Smooth muscle cell (in vitro differentiated cells): ENCODE data around the gene RBM26. TPM values are rescaled to one million over a fixed set of nuclear protein-coding genes. Genes with fewer than 3 reads are reported as not detected.
A peak's percentile ranks its signal among the peaks of the same experiment; 100 is the strongest.

Source experiments
- DNase-seq: peaks from one replicate; lab custom pipeline; 2025; ENCODE audit not compliant: unreplicated experiment; lab: John Stamatoyannopoulos, UW
- H2AFZ ChIP-seq: fragments of 200-600 bp; sonication (generic); 2 replicates; pipeline ENCODE4 v1.6.0; 2016; ENCODE audit warnings: antibody characterized with exemption, low read depth, mild to moderate bottlenecking
- H3F3A ChIP-seq: fragments of 200-600 bp; sonication (generic); 2 replicates; pipeline ENCODE4 v1.6.0; 2017; ENCODE audit warnings: antibody characterized with exemption, low read depth
- H3K27ac ChIP-seq: fragments of 200-600 bp; sonication (generic); 2 replicates; pipeline ENCODE4 v1.5.1; 2016; ENCODE audit warnings: low read depth, mild to moderate bottlenecking
- H3K27me3 ChIP-seq: fragments of 200-600 bp; sonication (generic); 2 replicates; pipeline ENCODE4 v1.6.1; 2016; ENCODE audit warnings: low read depth, mild to moderate bottlenecking
- H3K36me3 ChIP-seq: fragments of 200-600 bp; sonication (generic); 2 replicates; pipeline ENCODE4 v1.5.1; 2016; ENCODE audit warnings: low read depth
- H3K4me1 ChIP-seq: fragments of 200-600 bp; sonication (generic); 2 replicates; pipeline ENCODE4 v1.5.1; 2016; ENCODE audit warnings: low read depth
- H3K4me2 ChIP-seq: fragments of 200-600 bp; sonication (generic); 2 replicates; pipeline ENCODE4 v1.6.0; 2016; ENCODE audit warnings: mild to moderate bottlenecking
- H3K4me3 ChIP-seq: fragments of 200-600 bp; sonication (generic); 2 replicates; pipeline ENCODE4 v1.5.1; 2016; ENCODE audit warnings: mild to moderate bottlenecking
- H3K79me2 ChIP-seq: fragments of 200-600 bp; sonication (generic); 2 replicates; pipeline ENCODE4 v1.6.0; 2016; ENCODE audit warnings: low read depth, mild to moderate bottlenecking
- H3K9ac ChIP-seq: fragments of 200-600 bp; sonication (generic); 2 replicates; pipeline ENCODE4 v1.6.0; 2016; ENCODE audit warnings: low read depth
- H3K9me3 ChIP-seq: fragments of 200-600 bp; sonication (generic); replicated peaks from 2 replicates; pipeline ENCODE4 v1.5.1; 2016; ENCODE audit warnings: low read depth
- H4K20me1 ChIP-seq: fragments of 200-600 bp; sonication (generic); 2 replicates; pipeline ENCODE4 v1.6.0; 2016; ENCODE audit warnings: low read depth
- WGBS: methylation state at CpG from one replicate; pipeline ENCODE4 v1.1.7; 2016; ENCODE audit warnings: low lambda C conversion rate; 5-methylcytosine and 5-hydroxymethylcytosine counted together
- polyA plus RNA-seq: library from polyadenylated mRNA; unstranded; fragments of >200 nt; fragmentation: Nextera tagmentation; extraction: Ambion mirVana; gene quantifications from 2 replicates; pipeline ENCODE4 v1.2.1, GENCODE V29; 2016
- total RNA-seq: library from RNA; depleted of rRNA; stranded (reverse); fragments of >200 nt; gene quantifications from 2 replicates; pipeline ENCODE4 v1.2.3, GENCODE V29; 2014
- TF ChIP-seq, protein P1 (sequence below): fragments of 200-600 bp; sonication (generic); IDR thresholded peaks from 2 replicates; pipeline ENCODE4 v1.5.1; 2017; ENCODE audit warnings: borderline replicate concordance, mild to moderate bottlenecking, antibody characterized with exemption; ENCODE audit not compliant: insufficient read depth, poor library complexity, severe bottlenecking

The RBM26 gene
- total and polyA plus RNA-seq, 2 experiments from 2014 or later = 11.8 to 49.4 TPM

- no peaks in the 10 kb centered on the region for H3K36me3 ChIP-seq
- peak overlapping the region; percentile 100 for H3K4me3 ChIP-seq
- TF ChIP-seq, protein P1, sequence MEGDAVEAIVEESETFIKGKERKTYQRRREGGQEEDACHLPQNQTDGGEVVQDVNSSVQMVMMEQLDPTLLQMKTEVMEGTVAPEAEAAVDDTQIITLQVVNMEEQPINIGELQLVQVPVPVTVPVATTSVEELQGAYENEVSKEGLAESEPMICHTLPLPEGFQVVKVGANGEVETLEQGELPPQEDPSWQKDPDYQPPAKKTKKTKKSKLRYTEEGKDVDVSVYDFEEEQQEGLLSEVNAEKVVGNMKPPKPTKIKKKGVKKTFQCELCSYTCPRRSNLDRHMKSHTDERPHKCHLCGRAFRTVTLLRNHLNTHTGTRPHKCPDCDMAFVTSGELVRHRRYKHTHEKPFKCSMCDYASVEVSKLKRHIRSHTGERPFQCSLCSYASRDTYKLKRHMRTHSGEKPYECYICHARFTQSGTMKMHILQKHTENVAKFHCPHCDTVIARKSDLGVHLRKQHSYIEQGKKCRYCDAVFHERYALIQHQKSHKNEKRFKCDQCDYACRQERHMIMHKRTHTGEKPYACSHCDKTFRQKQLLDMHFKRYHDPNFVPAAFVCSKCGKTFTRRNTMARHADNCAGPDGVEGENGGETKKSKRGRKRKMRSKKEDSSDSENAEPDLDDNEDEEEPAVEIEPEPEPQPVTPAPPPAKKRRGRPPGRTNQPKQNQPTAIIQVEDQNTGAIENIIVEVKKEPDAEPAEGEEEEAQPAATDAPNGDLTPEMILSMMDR = no peak
- H3K9me3 ChIP-seq = no peaks in the 10 kb centered on the region
- peaks cover 13% of the 10 kb centered on the region for H3F3A ChIP-seq
- H3K27ac ChIP-seq = peak overlapping the region; percentile 99
- H3K4me1 ChIP-seq = peaks cover 49% of the 10 kb centered on the region
- 12% methylated on average over 4 of the region's 4 CpGs for WGBS
- H4K20me1 ChIP-seq = peaks cover 35% of the 10 kb centered on the region
- peaks cover 58% of the 10 kb centered on the region for H3K79me2 ChIP-seq
- no peak for DNase-seq
- H3K27me3 ChIP-seq = no peaks in the 10 kb centered on the region
- peak overlapping the region; percentile 100 for H3K9ac ChIP-seq
- peak overlapping the region; percentile 99 for H3K4me2 ChIP-seq
- peak overlapping the region; percentile 100 for H2AFZ ChIP-seq
These were observed 498 bp upstream of the RBM26 start for GRCh38 chr13:79406597-79406908.

GRCh38 chr13:79405501-79405830, 589 bp downstream of the RBM26 start:
- H3K4me1 ChIP-seq = peaks cover 60% of the 10 kb centered on the region
- peak overlapping the region; percentile 100 for H3K9ac ChIP-seq
- peak overlapping the region; percentile 100 for H3K4me3 ChIP-seq
- peak overlapping the region; percentile 99 for H3K4me2 ChIP-seq
- 2% methylated on average over 16 of the region's 19 CpGs for WGBS
- H2AFZ ChIP-seq = peak overlapping the region; percentile 100
- H3K27me3 ChIP-seq = no peaks in the 10 kb centered on the region
- no peaks in the 10 kb centered on the region for H3K9me3 ChIP-seq
- no peak for DNase-seq
- no peaks in the 10 kb centered on the region for H3K36me3 ChIP-seq
- H3K27ac ChIP-seq = peak overlapping the region; percentile 99
- H3F3A ChIP-seq = peaks cover 13% of the 10 kb centered on the region
- TF ChIP-seq, protein P1 = no peak
- peaks cover 69% of the 10 kb centered on the region for H3K79me2 ChIP-seq
- H4K20me1 ChIP-seq = peaks cover 46% of the 10 kb centered on the region

- TF ChIP-seq, protein P1 = no peak
- Histone ChIP-seq H3K27ac (peak overlapping the region; percentile 99), H3K27me3 (no peaks in the 10 kb centered on the region), H3F3A (peaks cover 13% of the 10 kb centered on the region), H3K4me1 (peaks cover 64% of the 10 kb centered on the region), H2AFZ (peak overlapping the region; percentile 100), H3K9ac (peak overlapping the region; percentile 100), H3K36me3 (peaks cover 2% of the 10 kb centered on the region), H3K79me2 (peaks cover 74% of the 10 kb centered on the region), H3K4me2 (peak overlapping the region; percentile 99), H4K20me1 (peaks cover 51% of the 10 kb centered on the region), H3K4me3 (peak overlapping the region; percentile 100), H3K9me3 (no peaks in the 10 kb centered on the region)
- WGBS = 7% methylated on average over 10 of the region's 10 CpGs
- DNase-seq = no peak
These were observed 1.1 kb downstream of the RBM26 start for GRCh38 chr13:79404985-79405384.

DNA sequence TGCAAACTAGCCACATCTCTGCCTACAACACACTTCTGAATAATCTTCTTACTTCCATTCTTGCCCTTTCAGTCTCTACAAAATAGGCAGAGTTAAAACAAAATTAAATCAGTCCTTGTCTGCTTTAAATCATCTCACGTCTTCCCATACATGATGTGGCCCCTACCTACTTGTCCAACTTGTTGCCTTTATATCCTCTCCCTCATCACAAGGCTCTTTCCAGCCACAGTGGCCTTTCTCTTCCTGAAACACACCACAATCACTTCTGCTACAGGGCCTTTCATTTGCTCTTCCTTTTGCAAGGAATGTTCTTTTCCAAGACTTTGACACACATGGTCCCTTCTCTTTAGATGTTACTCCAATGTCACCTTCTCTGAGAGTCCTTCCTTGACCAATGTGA, 1.7 kb downstream of the RBM26 start:
- Histone ChIP-seq H3K4me3 (peak overlapping the region; percentile 100), H3K79me2 (peaks cover 80% of the 10 kb centered on the region), H3K27me3 (no peaks in the 10 kb centered on the region), H3K9ac (peak overlapping the region; percentile 100), H3K27ac (peak overlapping the region; percentile 99), H3K9me3 (no peaks in the 10 kb centered on the region), H3K36me3 (peaks cover 7% of the 10 kb centered on the region), H3F3A (peaks cover 13% of the 10 kb centered on the region), H3K4me1 (peaks cover 68% of the 10 kb centered on the region), H2AFZ (no peak overlapping the region), H4K20me1 (peaks cover 57% of the 10 kb centered on the region), H3K4me2 (peak overlapping the region; percentile 99)
- TF ChIP-seq, protein P1 = no peak
- 47% methylated on average over 1 of the region's 1 CpG for WGBS
- DNase-seq = no peak
